ENCODE results near the gene OTOP2.

DNA sequence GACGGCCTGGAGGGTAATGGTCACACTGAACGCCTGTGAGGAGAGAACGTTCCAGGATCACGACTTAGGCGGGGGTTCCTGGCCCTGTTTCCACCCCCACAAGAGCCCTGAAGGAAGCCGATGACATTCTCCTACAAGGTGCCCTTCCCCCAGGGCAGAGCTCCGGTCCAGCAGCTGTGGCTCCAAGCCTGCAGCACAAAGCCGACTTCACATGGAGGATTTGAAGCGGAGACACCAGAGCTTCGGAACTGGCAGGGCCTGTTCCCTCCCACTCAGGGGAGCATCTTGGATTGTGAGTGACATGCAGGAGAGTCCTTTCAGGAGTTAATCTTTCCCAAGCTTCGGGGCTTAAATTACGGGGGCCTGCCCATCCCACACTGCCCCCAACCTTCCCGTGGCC is 35.6 kb upstream of the OTOP2 start:
- TF ChIP-seq, protein P1, sequence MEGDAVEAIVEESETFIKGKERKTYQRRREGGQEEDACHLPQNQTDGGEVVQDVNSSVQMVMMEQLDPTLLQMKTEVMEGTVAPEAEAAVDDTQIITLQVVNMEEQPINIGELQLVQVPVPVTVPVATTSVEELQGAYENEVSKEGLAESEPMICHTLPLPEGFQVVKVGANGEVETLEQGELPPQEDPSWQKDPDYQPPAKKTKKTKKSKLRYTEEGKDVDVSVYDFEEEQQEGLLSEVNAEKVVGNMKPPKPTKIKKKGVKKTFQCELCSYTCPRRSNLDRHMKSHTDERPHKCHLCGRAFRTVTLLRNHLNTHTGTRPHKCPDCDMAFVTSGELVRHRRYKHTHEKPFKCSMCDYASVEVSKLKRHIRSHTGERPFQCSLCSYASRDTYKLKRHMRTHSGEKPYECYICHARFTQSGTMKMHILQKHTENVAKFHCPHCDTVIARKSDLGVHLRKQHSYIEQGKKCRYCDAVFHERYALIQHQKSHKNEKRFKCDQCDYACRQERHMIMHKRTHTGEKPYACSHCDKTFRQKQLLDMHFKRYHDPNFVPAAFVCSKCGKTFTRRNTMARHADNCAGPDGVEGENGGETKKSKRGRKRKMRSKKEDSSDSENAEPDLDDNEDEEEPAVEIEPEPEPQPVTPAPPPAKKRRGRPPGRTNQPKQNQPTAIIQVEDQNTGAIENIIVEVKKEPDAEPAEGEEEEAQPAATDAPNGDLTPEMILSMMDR (IDR thresholded peaks at IDR 0.05; ENCODE audit: borderline replicate concordance, extremely low read depth, low read length, poor library complexity, severe bottlenecking): no peak
- TF ChIP-seq EZH2 (IDR thresholded peaks at IDR 0.05; ENCODE audit: borderline replicate concordance, low read depth, low read length, severe bottlenecking): no peak

Measured in DND-41 (cell line).